B cell (primary cell): ENCODE data around the gene SPINK9.

ENCODE experiments used
- CTCF ChIP-seq: fragments of 200-600 bp; IDR thresholded peaks from one replicate; pipeline ENCODE4 v1.8.0; 2022; ENCODE audit warnings: antibody characterized with exemption, mild to moderate bottlenecking
- EZH2 ChIP-seq: IDR thresholded peaks from 2 replicates; pipeline ENCODE4 v1.6.1; 2012; ENCODE audit warnings: borderline replicate concordance, low read depth, mild to moderate bottlenecking, moderate library complexity, low read length; ENCODE audit not compliant: insufficient read depth, poor library complexity, severe bottlenecking

GRCh38 chr5:148387325-148387724, 52.0 kb downstream of the SPINK9 start:
- TF ChIP-seq CTCF (no peak), EZH2 (no peak)
